ENCODE measurements around the gene OR10AD1. TPM values are rescaled to one million over a fixed set of nuclear protein-coding genes. Genes with fewer than 3 reads are reported as not detected.
"Not testable (repeated sequence)": the region's sequence is repeated elsewhere in the genome, so short reads cannot be mapped to it uniquely, and the experiment has no call there.

Gene OR10AD1
- total RNA-seq, 1 donor = not detected

- not testable (repeated sequence) for H3K79me2 ChIP-seq (ENCODE audit: insufficient read depth, low read length); H3K36me3 ChIP-seq (ENCODE audit: insufficient read depth, low read length); H4K20me1 ChIP-seq (ENCODE audit: insufficient read depth, low read length); H3K4me3 ChIP-seq (ENCODE audit: insufficient read depth, low read length); H3K9me3 ChIP-seq (ENCODE audit: low read depth, low read length); H3K4me2 ChIP-seq (ENCODE audit: insufficient read depth, low read length); DNase-seq (ENCODE audit: insufficient read length, low spot score, missing footprints); H3K27me3 ChIP-seq (ENCODE audit: insufficient read depth, low read length); H3K27ac ChIP-seq (ENCODE audit: low read depth, low read length); H3K4me1 ChIP-seq (ENCODE audit: insufficient read depth, low read length); H2AFZ ChIP-seq (ENCODE audit: low read length)
Measured at GRCh38 chr12:48224533-48224932, 21.4 kb upstream of the OR10AD1 start.

GRCh38 chr12:48221645-48222044 is 18.6 kb upstream of the OR10AD1 start:
- H4K20me1 ChIP-seq (ENCODE audit: insufficient read depth, low read length) = no peaks in the 10 kb centered on the region
- no peak overlapping the region for H3K4me3 ChIP-seq (ENCODE audit: insufficient read depth, low read length)
- H3K79me2 ChIP-seq (ENCODE audit: insufficient read depth, low read length) = no peaks in the 10 kb centered on the region
- no peaks in the 10 kb centered on the region for H3K36me3 ChIP-seq (ENCODE audit: insufficient read depth, low read length)
- TF ChIP-seq CTCF (IDR thresholded peaks at IDR 0.05; ENCODE audit: extremely low read depth, low read depth, low read length) = no peak
- no peaks in the 10 kb centered on the region for H3K9me3 ChIP-seq (ENCODE audit: low read depth, low read length)
- H3K27ac ChIP-seq (ENCODE audit: low read depth, low read length) = no peak overlapping the region
- no peaks in the 10 kb centered on the region for H3K4me1 ChIP-seq (ENCODE audit: insufficient read depth, low read length)
- DNase-seq (ENCODE audit: insufficient read length, low spot score, missing footprints) = no peak
- no peak overlapping the region for H2AFZ ChIP-seq (ENCODE audit: low read length)
- H3K27me3 ChIP-seq (ENCODE audit: insufficient read depth, low read length) = no peaks in the 10 kb centered on the region
- no peak overlapping the region for H3K4me2 ChIP-seq (ENCODE audit: insufficient read depth, low read length)

- Histone ChIP-seq H3K4me1 (ENCODE audit: insufficient read depth, low read length) (no peaks in the 10 kb centered on the region), H3K79me2 (ENCODE audit: insufficient read depth, low read length) (no peaks in the 10 kb centered on the region), H4K20me1 (ENCODE audit: insufficient read depth, low read length) (no peaks in the 10 kb centered on the region), H2AFZ (ENCODE audit: low read length) (no peak overlapping the region), H3K4me3 (ENCODE audit: insufficient read depth, low read length) (no peak overlapping the region), H3K27me3 (ENCODE audit: insufficient read depth, low read length) (no peaks in the 10 kb centered on the region), H3K4me2 (ENCODE audit: insufficient read depth, low read length) (no peak overlapping the region), H3K27ac (ENCODE audit: low read depth, low read length) (no peak overlapping the region), H3K36me3 (ENCODE audit: insufficient read depth, low read length) (no peaks in the 10 kb centered on the region), H3K9me3 (ENCODE audit: low read depth, low read length) (no peaks in the 10 kb centered on the region)
- TF ChIP-seq CTCF (IDR thresholded peaks at IDR 0.05; ENCODE audit: extremely low read depth, low read depth, low read length) = no peak
- no peak for DNase-seq (ENCODE audit: insufficient read length, low spot score, missing footprints)
Measured at GRCh38 chr12:48220701-48221100, 17.6 kb upstream of the OR10AD1 start.

- Histone ChIP-seq H3K79me2 (ENCODE audit: insufficient read depth, low read length) (no peaks in the 10 kb centered on the region), H3K27me3 (ENCODE audit: insufficient read depth, low read length) (no peaks in the 10 kb centered on the region), H3K27ac (ENCODE audit: low read depth, low read length) (no peak overlapping the region), H2AFZ (ENCODE audit: low read length) (no peak overlapping the region), H4K20me1 (ENCODE audit: insufficient read depth, low read length) (no peaks in the 10 kb centered on the region), H3K9me3 (ENCODE audit: low read depth, low read length) (no peaks in the 10 kb centered on the region), H3K4me3 (ENCODE audit: insufficient read depth, low read length) (no peak overlapping the region), H3K36me3 (ENCODE audit: insufficient read depth, low read length) (no peaks in the 10 kb centered on the region), H3K4me1 (ENCODE audit: insufficient read depth, low read length) (no peaks in the 10 kb centered on the region), H3K4me2 (ENCODE audit: insufficient read depth, low read length) (no peak overlapping the region)
- no peak for TF ChIP-seq CTCF (IDR thresholded peaks at IDR 0.05; ENCODE audit: extremely low read depth, low read depth, low read length)
- no peak for DNase-seq (ENCODE audit: insufficient read length, low spot score, missing footprints)
Measured at GRCh38 chr12:48219631-48220030, 16.5 kb upstream of the OR10AD1 start.

All from osteoblast (primary cell).